ENCODE measurements around the gene ABTB2. TPM values are rescaled to one million over a fixed set of nuclear protein-coding genes. Genes with fewer than 3 reads are reported as not detected.

The ABTB2 gene
- polyA plus RNA-seq, 1 donor = 8.3 TPM

DNA sequence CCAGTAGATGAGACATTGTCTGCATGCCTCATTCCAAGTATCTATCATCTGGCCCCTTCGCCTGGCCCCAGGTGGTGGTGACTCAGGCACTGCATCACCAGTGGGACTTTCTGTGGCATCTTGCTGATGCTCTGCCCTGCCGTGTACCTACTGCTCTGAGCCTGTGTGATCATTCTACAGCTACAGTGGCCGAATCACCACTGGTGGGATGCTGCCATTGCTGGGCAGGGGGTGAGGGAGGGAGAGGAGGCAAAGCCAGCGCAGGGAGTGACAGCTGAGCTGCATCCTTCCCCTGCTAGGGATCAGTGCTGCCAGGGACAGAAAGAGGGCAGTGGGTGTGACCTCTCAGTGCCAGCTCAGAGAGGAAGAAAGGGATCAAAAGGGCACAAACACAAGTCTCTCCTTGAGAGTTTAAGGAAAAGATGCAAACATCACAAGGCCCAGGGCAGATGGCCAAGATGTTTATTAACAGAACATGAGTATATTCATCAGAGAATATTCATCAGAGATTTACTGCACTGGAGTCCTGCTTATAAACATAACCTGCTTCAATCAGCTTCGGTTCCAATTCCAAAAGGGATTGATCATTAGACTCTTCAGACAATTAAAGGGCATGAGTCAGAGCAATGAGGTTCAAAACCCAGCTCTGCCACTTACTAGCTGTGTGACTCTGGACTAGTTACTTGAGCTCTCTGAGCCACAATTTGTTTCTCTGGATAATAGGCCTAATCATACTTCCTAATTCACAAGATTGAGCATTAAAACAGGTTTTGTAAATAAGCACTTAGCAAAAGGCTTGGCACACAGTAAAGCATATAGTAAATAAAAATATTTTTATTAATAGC is 142.6 kb downstream of the ABTB2 start:
- DNase-seq (ENCODE audit: low read depth) = no peak

DNA sequence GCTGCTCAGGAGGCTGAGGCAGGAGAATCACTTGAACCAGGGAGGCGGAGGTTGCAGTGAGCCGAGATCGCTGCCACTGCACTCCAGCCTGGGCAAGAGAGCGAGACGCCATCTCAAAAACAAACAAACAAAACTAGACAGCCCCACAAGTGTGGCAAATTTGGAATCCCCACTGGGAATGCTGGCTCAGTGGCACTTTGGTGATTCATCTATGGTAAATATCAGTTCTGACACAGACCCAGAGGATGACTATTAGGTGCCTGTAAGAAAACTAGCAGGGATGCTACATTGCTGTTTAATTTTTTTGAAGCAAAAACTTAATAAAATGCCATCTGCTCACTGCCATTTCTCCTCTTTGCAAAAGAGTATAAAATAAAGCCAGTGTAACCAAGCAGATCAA is 144.4 kb downstream of the ABTB2 start:
- DNase-seq (ENCODE audit: low read depth) = no peak

DNA sequence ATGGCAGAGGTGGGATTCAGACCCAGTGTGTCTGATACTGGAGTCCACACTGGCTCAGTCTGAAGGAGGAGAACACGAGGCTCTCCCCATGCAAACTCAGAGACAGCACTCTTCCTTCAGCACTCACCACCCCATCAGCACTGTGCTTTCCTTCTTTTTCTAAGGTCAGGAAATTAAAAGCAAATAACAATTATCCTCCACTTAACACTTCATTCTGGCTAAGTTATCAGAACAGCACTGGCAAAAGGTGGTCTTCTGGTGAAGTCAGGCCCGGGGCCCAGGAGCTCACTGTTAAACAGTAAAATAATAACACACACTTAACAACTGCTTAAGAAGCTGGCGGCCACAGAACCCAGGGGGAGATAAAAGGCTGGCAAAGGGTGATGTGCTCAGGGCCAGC is 145.2 kb downstream of the ABTB2 start:
- no peak for DNase-seq (ENCODE audit: low read depth)

DNA sequence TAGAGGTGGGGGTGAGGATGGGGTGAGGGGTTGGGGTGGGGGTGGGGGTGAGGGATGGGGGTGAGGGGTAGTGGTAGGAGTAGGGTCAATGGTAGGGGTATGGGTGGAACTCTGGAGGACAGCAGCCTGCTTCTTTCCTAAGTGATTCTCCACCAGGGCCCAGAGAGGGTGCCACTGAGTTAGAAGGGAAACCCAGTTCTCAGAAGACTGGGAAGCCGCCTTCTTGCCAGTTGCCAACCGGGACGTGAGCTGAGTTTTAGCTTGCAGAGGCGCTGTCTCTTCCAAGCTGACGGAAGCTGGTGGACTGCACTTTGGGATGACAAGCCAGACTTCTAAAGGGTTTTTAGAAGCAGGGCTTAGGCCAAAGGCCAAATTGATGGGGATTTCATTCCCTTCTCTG is 148.0 kb downstream of the ABTB2 start:
- DNase-seq (ENCODE audit: low read depth) = no peak

DNA sequence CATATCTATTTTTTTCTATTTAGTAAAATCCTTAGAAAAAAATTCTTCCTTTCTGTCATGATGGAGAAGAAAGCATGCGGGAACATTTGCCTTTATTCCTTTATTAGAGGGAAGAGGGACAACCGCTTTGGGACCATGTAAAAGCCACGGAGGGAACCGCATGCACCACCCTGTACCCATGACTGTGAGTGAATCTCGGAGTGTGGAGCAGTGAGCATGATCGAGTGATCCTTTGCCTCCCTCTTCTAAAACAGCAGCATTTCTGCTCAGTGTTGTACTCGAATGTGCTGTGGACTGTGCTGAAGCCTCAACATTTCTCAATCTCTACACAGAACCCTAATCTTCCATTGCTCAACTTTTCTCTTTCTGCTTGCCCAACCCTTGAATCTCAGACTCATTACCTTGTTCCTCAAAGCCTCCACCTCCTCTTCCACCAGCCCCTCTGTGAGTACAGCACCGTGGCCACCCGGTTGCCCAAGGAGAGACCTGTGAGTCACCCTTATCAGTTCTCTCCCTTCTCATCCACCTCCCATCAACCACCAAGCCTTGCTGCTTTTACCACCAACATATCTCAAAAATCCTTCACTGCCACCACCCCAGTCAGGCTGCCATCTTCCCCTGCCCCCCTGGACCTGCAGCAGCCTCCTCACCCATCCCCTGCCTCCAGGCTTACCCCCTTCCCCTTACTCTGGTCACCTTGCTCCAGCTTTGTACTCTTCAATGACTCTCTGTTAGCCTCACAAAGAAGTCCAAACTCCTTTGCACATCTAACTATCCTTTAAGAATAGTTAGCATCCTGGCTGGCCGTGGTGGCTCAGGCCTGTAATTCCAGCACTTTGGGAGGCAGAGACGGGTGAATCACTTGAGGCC is 149.3 kb downstream of the ABTB2 start:
- DNase-seq (ENCODE audit: low read depth) = no peak

DNA sequence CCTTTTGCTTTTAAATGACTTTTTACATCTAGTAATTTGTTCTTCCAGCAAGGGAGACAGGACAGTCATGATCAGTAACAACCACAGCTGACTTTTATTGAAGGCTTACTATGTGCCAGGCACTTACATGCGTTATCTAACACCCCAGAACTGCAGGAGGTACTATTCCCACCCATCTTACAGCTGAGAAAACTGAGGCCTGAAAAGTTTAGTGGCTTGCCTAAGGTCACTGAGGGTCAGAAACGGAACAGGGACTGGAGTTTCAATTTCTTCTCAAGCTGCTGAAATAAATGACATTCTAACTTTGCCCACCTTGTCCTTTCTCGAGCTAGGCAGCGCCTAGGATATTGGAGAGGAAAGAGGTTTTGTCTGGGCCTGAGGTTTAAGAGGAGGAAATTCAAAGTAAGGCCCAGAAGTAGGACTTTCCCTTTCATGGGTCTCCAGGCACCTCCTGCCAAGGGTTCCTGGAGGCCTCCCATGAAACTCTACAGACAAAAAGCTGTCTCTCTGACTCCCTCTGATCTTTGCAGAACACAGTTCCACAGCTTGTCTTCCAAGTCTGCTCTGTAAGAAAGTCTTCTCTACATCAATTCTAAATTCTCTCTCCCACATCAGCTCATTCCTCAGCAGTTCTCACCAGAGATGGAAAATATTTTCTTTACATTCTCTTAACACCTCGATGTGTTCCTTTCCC is 150.2 kb downstream of the ABTB2 start:
- DNase-seq (ENCODE audit: low read depth) = peak; percentile 17

DNA sequence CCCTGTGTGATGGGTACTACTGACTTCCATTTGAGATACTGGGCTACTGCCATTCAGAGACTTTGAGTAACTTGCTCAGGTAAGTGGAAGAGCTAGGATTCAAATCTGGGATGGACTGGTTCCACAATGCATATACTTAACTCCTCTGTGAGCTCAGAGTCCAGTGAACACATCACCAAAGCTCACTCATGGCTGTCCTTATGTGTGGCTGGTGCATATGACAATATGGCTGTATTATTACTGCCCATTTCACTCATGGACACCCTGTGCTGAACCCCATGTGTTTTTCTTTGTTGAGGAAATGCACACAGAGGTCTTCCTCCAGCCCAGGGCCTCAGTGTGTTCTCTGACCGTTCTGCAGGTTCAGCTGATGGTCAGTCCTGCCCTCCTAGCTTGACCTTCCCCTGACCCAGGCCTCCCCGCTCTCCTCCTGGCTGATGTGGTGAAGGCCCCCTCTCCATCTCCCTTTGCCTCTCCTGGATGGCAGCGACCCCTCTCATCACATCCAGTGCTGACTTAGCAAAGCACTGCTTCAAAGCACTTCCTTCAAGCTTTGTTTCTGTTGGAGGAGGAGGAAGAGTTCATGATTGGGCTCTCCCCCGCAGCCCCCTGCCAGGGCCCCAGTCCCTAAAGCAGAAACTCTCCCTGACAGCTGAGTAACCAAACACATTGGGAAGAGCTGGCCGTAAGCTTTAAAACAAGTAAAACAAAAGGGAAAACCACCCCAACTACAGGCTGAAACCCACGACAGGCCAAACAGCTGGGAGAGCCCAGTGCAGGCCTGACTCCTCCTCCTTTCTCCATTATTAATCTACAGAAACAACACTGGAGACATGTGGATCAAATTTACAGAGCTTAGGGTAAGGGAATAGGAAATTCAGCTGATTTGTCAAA is 151.2 kb downstream of the ABTB2 start:
- peak; percentile 58 for DNase-seq (ENCODE audit: low read depth)

DNA sequence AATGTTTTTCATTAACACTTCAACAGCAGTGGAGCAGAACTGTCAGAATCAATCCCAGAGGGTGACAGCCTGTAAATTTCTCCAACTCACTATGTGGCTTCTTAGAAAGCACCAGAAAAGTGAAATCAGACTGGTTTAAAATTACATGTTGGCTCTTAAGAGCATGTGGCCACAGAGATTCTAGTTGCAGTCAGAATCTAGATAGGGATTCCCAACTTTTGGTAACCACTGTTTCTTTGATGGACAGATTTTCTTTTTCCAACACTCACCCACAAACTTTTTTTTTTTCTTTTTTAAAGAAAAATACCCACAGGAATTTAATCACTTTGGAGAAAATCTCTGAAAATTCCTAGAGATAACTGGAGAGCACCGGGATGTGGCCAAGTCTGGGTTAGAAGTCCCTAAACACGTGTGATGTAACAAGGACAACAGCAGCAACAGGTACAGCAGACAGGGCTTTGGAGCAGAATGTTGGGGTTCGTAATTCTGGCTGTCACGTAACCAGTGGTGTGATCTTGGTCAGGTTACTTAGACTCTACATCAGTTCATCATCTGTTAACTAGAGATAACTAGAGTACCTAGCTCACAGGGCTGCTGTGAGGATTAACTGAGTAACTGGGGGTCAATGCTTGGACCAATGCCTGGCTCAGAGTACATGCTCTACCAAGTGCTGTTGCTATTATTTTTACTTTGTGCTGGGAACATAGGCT is 152.3 kb downstream of the ABTB2 start:
- DNase-seq (ENCODE audit: low read depth) = no peak

DNA sequence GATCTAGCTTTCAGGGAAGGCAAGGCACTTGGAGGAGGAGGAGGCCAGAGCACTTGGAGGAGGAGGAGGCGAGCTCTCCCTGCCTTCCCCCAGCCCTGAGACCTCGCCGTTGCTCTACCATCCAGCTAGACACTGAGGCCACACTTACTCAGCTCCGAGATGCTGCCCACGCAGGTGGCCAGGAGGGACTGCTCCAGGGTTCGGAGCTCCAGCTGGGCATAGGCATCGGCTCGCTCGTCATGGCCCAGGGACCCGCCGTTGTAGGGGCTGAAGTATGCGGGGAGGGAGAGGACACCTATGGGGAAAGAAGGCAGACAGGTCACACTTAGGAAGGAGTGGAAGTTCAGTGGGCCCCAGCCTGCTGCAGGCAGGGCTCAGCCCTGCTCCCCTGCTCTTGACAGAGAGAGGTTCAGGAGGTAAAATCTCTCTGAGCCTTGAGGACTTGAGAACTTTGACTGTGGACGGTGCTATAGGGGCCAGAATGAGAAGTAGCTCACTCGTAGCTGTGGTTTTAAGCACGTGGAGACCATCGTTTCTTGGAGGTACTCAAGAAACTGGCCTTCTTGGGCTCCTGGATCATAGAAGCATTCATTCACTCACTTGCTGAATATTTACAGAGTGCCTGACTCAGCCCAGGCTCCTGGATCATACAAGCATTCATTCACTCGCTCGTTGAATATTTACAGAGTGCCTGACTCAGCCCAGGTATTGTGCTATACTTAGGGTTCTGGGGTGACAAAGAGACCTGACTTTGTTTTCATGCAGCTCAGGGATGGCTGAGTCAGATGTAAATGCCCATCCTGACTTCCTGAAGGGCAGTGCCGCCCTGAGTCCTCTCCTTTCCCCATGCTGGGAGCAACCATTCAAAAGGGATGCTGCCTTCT is 153.2 kb downstream of the ABTB2 start:
- no peak for DNase-seq (ENCODE audit: low read depth)

DNA sequence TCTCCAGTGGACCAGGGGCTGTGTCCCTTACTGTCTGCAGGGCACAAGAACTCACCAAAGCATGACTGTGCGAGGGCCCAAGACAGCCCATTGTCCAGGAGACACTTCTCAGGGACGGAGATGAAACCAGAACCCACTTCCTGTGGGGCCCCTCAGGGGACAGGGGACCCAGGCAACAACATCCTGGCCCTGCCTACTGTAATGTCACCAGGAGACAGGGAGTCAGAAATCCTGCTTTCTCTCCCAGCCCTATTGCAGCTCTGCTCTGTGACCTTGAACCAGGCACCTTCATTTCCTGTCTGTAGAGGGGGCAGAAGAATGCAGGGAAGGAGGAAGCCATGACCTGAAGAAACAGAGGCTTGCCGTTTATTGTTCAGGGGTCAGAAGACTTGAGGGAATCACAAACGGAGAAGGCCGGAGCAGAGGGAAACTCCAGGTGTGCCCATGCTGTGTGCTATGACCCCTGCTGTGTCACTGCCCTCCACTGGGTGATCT is 154.4 kb downstream of the ABTB2 start:
- DNase-seq (ENCODE audit: low read depth) = no peak

DNA sequence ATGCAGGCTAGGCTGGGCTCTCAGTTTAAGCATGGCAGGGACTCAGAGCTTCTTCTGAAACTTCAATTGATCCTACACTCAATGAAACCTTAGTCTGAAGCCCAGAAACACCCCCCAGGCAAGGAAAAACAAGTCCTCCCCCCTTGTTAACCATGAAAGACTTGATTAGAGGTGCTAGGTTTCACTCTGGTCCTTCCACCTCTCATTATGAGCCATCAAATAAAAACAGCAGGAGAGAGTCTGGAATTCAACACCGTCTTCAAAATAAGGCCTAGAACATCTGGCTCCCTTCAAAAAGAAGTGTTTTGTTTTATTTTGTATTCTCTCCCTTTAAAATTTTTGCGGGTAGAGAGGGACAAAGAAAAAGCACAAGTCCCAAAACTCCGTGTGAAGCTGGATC is 156.7 kb downstream of the ABTB2 start:
- no peak for DNase-seq (ENCODE audit: low read depth)

DNA sequence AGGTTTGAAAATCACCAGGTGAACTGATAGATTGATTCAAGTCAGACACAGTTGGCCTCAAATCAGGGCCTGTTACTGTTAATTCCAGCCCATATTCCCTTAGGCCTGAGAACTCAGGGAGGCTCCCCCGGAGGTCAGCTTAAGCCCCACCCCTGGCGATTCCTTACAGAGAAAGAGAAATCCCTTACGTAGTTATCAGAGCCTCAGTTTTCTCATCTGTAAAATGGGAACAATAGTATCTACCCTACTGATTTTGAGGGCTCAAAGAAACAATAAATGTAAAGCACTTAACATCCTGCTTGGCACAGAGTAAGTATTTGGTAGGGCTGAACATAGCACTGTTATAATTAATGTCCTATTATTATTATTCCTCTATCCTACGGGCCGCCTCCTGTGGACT is 158.3 kb downstream of the ABTB2 start:
- DNase-seq (ENCODE audit: low read depth) = no peak

DNA sequence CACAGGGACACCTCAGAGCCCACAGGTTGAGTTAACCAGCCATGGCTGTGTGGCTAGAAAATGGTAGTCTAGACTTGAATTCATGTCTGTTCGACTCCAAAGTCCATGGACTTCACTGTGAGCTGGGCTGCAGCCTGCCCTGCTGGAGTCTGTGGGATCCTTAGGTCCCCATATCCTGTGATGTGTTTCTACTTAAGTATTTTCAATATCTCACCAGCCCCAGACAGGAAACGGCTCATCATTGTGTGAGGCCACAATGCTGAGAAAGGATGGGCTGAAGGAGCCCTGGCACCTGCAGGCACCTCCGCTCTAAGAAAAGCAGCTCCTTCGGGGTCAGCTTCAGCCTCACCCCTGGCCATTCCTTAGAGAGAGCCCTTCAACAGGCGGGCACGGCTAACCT is 159.3 kb downstream of the ABTB2 start:
- no peak for DNase-seq (ENCODE audit: low read depth)

DNA sequence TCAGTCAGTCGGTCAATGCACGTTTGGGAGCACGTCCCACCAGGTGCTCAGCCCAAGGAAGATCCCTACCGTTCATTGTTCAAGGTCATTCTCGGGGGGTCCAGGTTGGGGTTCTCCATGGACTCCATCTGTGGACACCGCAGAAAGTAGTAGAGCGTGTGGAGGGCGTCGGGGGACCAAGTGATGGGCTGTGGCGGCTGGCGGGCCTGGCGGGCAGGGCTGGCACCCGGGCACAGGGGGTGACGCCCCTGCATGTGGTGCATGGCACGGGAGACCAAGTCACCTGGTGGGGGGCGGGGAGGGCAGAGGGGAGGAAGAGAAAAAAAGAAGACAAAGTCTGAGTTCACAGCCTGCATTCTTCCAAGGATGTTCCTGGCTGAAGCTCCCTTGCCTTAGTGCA is 160.6 kb downstream of the ABTB2 start:
- no peak for DNase-seq (ENCODE audit: low read depth)

DNA sequence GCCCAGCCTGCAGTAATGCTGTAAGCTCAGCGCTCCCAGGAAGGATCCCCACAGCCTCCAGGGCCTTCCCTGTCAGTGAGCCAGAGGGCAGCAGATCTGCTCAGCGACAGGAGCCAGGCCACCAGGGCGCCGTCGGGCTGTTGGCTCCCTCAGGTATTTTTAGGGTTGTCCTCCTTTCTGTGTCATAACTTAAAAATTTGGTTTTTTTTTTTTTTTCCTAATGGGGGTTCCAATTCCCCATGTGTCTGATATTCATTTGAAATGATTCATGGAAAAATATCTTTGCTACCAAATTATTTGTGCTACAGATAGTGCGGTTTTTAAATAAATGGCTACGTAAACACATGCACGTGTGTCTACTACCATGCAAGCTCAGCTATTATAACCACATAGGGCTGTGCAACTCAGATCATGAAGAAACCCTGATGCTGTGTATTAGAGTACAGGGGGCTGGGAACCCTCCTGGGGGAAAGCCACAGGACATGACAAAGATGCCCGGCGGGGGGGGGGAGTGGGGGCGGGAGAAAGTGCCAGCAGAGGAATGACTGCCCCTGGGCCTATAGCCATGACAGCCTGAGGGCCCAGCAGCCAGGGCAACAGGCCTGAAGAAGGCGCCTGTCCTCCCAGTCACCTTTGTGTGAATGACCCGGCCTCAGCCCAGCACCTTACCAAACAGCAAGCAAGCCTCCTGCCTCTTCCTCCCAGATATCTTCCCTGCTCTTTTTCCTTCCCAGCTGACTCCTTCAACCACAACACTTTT is 163.1 kb downstream of the ABTB2 start:
- DNase-seq (ENCODE audit: low read depth) = no peak

DNA sequence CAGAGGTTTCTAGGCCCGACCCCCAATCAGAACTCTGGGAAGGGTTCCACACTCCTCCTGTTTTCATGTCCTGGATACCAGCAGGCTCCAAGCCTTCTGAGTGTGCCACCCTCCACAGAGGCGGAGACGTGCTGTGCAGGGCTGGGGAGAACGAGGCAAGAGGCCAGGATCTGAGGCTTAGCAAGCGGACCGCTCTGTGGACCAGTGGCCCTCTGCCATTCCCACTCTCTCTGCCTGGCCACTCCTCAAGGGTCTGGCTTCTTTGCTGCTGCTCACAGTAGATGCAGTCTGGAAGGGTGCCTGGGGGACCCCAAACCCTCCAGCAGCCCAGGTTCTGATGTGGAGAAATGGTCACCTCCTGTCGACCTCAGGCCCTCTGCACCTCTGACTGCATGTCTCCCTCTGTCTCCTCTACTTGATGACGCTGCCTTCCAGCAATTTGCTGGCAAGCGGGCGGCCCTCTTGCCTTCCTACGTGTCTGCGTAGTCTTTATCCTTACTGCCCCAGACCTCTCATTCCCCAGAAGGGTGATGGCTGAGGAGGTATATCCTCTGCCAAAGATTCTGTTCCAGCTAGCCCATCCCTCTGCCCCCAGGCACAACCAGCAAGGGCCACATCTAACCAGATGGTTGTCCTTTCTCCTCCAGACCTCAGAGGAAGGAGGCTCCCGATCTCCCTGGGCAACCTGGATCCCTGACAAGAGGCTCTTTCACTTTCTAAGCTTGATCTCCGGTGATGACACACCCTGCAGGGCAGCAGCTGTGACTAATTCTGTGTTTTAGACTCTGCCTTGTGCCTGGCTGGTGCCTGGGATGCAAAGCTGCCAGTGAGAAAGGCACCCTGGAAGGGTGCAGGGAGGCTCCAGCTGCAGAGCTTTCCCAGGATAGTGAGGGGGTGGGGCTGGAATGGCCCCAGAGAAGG is 165.1 kb downstream of the ABTB2 start:
- no peak for DNase-seq (ENCODE audit: low read depth)

DNA sequence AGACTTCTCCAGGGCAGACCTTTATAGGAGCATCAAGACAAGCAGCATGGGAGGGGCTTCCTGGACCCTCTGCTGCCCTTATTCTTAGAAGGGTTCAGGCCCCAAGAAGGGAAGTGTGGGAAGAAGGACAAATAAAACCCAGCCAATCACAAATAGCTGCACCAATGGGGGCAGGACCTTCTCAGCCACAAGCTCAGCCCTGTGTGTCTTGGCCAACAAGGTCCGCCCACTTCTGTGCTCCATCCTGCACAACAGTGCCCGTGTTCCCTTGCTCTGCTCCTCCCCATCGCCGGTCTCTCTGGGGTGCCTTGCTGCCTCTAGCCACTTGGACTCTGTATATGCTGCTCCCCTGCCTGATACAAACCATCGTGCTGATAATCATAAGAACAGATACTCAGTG is 166.2 kb downstream of the ABTB2 start:
- DNase-seq (ENCODE audit: low read depth) = no peak
